Cardiac septum (tissue), 1 donor: Measurements from ENCODE around the gene MAPK8IP3. TPM values are rescaled to one million over a fixed set of nuclear protein-coding genes. Genes with fewer than 3 reads are reported as not detected.
A peak's percentile ranks its signal among the peaks of the same experiment; 100 is the strongest.

Source experiments
- DNase-seq: peaks from one replicate; pipeline ENCODE4 v3.0.0-alpha.2; 2020; ENCODE audit warnings: low spot score
- intact Hi-C: fragments of 100-400 bp; cut with DNase I; formaldehyde crosslinking; loops from one replicate; pipeline ENCODE4 v1.14.0; 2022
- long read RNA-seq: library from polyadenylated mRNA; unstranded; transcript quantifications from one replicate; pipeline ENCODE4 v2.0.0, GENCODE V29; 2021
- total RNA-seq: library from RNA; stranded (reverse); fragmentation: NEBNext Ultra II Directional; extraction: Animal tissue kit (Norgen Biotek cat#: 25700); gene quantifications from one replicate; pipeline ENCODE4 v1.2.1, GENCODE V29; 2021
- donor health status: DM: no; HTN: no; CAD: no.

The MAPK8IP3 gene
- 71.4 TPM for total RNA-seq
- long read RNA-seq, full-length matches to known transcripts: 4 of 72 reads
- long read RNA-seq, partial matches to known transcripts: 63 of 72 reads
- long read RNA-seq, other reads (novel, unspliced or antisense): 5 of 72 reads

GRCh38 chr16:1705688-1706385 lies at the start of gene MAPK8IP3:
Gene MAPK8IP3, plus strand, starts transcription at chr16:1706195. Its CDS starts 145 bp downstream, at chr16:1706340.
- peak; percentile 98 for DNase-seq
- intact Hi-C loops: loop anchor here (2.0 to 5.0 kb wide), 2 partner anchors 66 to 93 kb away; partner anchors contain the start of genes CRAMP1, EME2, IFT140 and MRPS34

GRCh38 chr16:1656808-1657617 lies 49.0 kb upstream of the MAPK8IP3 start:
- DNase-seq: peak; percentile 82
- intact Hi-C loops: no loop called here

GRCh38 chr16:1657841-1658240 lies 48.2 kb upstream of the MAPK8IP3 start:
- intact Hi-C loops: no loop called here
- DNase-seq: no peak

GRCh38 chr16:1659031-1659430 lies 47.0 kb upstream of the MAPK8IP3 start:
- no peak for DNase-seq
- intact Hi-C loops: no loop called here

- DNase-seq: no peak
- intact Hi-C loops: no loop called here
These were observed 44.2 kb upstream of the MAPK8IP3 start for GRCh38 chr16:1661826-1662225.

GRCh38 chr16:1662543-1662942 lies 43.5 kb upstream of the MAPK8IP3 start:
- intact Hi-C loops: no loop called here
- DNase-seq: no peak

GRCh38 chr16:1665829-1666228 lies 40.2 kb upstream of the MAPK8IP3 start:
- no peak for DNase-seq
- intact Hi-C loops: no loop called here

- intact Hi-C loops: no loop called here
- no peak for DNase-seq
These were observed 39.7 kb upstream of the MAPK8IP3 start for GRCh38 chr16:1666316-1666715.

GRCh38 chr16:1667271-1667670 lies 38.7 kb upstream of the MAPK8IP3 start:
- intact Hi-C loops: no loop called here
- DNase-seq: no peak

- DNase-seq: no peak
- intact Hi-C loops: no loop called here
These were observed 38.1 kb upstream of the MAPK8IP3 start for GRCh38 chr16:1667916-1668315.

- no peak for DNase-seq
- intact Hi-C loops: no loop called here
These were observed 37.2 kb upstream of the MAPK8IP3 start for GRCh38 chr16:1668612-1669319.

GRCh38 chr16:1669698-1670097 lies 36.3 kb upstream of the MAPK8IP3 start:
- no peak for DNase-seq
- intact Hi-C loops: no loop called here

- intact Hi-C loops: no loop called here
- no peak for DNase-seq
These were observed 35.6 kb upstream of the MAPK8IP3 start for GRCh38 chr16:1670371-1670770.

- intact Hi-C loops: no loop called here
- no peak for DNase-seq
These were observed 35.1 kb upstream of the MAPK8IP3 start for GRCh38 chr16:1670866-1671265.

GRCh38 chr16:1673424-1674151 lies 32.4 kb upstream of the MAPK8IP3 start:
- DNase-seq: no peak
- intact Hi-C loops: no loop called here

- no peak for DNase-seq
- intact Hi-C loops: no loop called here
These were observed 31.7 kb upstream of the MAPK8IP3 start for GRCh38 chr16:1674306-1674705.

- DNase-seq: no peak
- intact Hi-C loops: no loop called here
These were observed 31.0 kb upstream of the MAPK8IP3 start for GRCh38 chr16:1674751-1675664.

- intact Hi-C loops: no loop called here
- DNase-seq: no peak
These were observed 29.3 kb upstream of the MAPK8IP3 start for GRCh38 chr16:1676661-1677060.
